HG02884 (cell line): ENCODE results near the gene BRICD5.

Experiments used
- ATAC-seq: cut with Tn5 transposase; IDR thresholded peaks from one replicate; pipeline ENCODE4 v1.9.1; 2021; ENCODE audit warnings: mild to moderate bottlenecking, moderate library complexity; ENCODE audit not compliant: unreplicated experiment

The BRICD5 gene

DNA sequence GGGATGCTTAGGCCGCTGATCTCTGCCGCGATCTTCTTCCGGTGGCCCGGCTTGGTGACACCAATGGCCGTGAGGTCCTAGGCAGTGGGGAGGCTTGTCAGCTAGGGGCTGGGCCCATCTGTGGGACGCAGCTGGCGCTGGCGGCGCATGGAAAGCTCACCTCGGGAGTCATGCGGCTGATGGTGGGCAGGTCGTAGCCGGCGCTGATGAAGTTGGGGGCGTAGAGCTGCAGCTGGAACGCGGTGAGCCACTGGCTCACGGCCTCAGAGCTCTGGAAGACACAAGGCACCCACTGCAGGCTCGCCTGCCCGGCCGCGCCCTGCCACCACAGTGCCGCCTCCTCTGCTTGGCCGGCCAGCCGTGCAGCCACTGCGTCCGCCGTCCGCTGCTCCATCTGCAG is 27.0 kb downstream of the BRICD5 start:
- no peak for ATAC-seq

DNA sequence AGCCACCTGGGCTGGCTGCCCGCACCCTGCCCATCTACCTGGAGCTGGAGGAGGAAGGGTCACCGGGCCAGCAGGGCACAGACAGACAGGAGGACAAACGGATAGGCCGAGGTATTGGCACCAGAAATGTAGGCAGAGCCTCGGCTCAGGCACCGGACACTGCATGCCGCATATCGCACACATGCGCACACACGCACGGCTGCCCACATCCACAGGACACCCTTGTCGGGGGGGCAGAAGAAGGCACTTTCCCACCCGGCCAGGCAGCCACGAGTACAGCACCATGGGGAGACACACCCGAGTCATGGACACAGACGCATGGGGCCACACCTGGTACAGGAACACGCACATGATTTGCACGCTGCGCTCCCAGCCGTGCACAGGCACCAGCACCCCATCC is 28.7 kb downstream of the BRICD5 start:
- no peak for ATAC-seq

DNA sequence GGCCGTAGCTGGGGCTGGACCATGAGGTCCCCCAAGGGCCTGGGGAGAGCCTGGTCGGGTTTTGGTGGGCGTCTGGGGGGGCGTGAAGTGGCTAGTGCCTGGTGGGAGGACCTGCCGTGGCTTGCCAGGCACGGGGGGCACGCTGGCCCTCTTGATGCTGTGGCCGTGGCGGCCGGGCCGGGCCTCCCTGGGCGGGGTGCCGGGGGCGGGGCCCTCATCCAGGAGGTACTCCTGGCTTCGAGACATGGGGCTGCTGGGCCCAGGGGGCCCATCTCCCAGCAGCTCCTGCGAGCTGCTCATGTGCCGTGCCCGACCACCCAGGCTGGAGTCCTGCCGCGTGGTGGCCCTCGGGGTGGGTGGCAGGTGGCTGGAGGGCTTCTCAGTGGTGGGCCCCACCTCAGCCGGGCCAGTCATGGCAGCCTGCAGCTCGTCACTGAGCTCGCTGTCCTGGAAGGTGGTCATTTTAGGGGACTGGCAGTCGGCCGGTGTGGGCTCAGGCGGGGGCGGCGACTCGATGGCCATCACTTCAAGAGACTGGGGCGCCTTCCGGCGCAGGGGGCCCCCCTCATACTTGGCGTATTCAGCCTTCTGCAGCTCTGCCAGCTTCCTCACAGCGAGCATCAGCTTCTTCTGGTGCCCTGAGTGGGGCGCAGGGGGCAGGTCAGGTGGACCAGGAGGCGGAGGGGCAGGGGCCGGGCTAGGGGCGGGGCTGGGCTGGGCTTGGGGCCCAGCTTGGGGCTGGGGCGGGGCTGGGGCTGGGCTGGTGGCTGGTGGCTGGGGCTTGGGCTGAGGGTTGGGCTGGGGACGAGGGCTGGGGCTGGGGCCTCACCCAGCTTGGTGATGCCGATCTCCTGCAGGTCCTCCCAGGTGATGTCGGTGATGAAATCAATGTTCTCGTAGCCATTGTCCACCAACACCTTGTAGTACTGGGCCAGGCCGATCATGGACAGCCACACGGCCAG is 29.4 kb downstream of the BRICD5 start:
- no peak for ATAC-seq

DNA sequence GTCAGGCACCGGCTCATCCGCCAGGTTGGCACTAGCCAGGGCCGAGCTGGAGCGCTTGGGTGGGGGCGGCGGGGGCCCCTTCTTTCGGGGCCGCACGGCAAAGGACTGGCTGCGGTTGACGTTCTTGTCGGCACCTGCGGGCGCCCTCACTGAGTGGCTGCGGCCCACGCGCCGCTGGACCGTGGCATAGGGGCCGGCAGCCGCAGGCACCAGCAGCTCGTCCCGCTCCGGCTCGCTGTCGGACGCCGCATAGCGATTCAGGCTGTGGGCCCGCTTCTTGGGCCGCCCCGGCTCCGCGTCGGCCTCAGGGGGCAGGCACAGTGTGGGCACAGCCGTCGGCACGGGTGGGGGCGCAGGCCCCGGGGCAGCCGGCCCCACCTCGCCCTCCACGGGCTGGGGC is 30.2 kb downstream of the BRICD5 start:
- ATAC-seq: no peak

DNA sequence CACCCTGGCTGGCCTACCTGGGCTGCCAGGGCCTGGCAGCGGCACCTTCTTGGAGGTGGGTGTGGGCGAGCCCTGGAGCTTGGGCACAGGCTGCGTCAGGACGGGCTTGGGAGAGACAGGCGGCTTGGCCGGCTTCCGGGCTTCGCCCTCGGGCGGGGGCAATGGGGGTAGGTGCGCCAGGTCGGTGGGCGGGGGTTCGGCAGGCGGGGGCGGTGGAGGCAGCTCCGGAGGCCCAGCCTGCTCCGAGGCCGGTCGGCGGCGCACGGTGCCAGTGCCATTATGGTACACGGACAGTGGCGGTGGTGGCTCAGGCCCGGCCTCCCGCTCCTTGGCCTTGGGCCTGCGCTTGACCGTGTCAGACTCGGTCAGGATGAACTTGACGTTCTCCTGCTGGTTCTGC is 31.1 kb downstream of the BRICD5 start:
- no peak for ATAC-seq

DNA sequence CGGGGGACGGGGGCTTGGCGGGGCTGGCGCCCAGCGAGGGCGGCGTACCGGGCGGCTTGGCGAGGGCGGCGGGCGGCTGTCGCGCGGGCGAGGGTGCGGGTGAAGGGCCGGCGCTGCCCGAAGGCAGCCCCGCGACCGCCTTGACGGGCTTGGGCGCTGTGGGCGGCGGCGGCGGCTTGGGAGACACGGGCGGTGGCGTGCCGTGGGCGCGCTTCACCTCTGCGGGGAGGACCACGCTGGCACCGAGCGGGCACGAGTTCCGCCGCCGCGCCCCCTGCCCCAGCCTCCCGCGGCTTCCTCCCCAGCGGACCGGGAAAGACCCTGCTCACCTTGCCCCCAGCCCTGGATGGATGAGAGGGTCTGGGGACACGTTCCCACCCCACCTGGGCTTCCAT is 31.6 kb downstream of the BRICD5 start:
- no peak for ATAC-seq

DNA sequence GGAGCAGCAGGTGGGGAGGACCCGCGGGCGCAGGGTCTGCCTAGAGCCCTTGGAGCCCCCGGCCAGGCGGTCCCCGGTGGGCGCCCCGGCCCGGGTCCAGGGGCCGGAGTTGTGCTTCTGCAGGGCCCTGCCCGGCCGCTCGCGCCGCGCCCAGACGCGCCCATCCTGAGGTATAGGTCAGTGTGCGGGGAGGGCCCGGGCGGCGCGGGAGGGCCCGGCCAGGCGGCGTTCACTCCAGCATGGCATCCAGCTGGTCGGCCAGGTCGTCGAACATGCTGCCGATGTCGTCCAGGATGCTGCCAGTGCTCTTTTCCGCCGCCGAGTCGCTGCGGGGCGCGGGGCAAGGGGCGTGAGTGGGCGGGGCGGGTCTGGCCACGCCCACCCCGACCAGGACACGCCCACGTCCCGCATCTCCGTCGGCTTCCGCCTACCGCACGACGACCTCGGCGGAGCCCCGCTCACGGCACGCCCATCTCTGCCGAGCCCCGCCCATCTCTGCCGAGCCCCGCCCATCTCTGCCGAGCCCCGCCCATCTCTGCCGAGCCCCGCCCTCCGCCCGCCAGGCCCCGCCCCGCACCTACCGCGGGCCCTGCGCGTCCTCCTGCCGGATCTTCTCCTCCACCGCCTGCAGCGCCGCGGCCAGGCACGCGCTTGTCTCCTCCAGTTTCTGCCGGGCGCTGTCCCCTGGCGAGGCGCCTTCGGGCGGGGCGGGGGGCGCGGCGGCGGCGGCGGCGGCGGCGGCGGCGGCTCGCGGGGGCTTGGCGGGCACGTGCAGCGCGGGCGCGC is 32.1 kb downstream of the BRICD5 start:
- ATAC-seq: no peak

DNA sequence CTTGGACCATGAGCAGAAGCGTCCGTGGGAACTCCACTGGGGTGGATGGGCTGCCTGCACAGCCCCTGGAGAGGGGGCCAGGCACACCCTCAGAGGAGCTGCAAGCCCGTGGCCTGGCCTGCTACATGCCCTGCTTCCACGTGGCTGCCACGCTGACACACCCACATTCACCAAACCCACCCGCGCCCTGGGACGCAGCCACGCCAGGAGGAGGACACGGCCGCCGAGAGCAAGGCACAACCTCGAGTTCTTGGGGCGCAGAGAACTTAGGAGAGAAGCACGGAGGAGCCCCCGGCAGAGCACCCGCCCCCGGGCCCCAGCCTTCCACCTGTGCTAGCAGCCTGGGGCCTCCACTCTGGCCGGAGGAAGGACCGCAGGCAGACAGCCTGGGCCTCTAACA is 33.1 kb downstream of the BRICD5 start:
- no peak for ATAC-seq

DNA sequence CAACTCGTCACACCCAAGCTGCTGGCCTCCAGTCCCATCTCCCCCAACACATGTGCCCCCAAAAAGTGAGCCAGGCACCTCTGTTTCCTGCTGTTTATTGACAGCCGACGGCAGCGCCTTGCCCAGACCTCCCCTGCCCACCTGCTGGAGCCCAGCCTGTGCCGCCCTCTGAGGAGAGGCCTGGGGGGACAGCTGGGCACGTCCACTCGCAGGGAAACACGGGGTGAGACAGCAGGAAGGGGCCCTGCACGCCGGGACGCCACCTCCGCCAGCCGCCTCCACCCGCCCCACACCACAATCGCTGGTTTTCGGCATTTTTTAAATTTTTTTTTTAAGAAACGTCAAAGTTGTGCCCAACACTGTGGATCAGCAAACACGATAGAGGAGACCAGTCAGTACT is 33.6 kb downstream of the BRICD5 start:
- ATAC-seq: no peak

DNA sequence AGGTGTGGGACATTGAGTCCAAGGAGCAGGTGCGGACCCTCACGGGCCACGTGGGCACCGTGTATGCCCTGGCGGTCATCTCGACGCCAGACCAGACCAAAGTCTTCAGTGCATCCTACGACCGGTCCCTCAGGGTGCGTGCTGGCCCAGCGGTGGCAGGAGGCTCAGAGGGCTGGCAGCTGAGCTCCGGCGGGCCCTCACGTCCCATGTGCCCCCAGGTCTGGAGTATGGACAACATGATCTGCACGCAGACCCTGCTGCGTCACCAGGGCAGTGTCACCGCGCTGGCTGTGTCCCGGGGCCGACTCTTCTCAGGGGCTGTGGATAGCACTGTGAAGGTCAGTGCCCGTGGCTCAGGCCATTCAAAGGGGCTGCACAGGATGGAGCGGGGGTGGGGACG is 34.6 kb downstream of the BRICD5 start:
- no peak for ATAC-seq

DNA sequence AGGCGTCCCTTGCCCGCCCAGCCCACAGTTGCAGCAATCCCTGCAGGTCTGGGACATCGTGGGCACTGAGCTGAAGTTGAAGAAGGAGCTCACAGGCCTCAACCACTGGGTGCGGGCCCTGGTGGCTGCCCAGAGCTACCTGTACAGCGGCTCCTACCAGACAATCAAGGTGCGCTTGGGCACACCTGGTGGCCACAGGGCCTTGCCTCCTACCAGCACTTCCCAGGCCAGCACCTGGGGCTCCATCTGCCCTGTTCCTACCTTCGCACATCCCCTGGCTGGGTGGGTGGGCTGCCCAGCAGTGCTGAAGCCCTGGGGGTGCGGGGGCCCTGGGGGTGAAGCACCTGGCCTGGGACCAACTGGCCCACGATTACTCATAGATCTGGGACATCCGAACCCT is 35.2 kb downstream of the BRICD5 start:
- ATAC-seq: no peak

DNA sequence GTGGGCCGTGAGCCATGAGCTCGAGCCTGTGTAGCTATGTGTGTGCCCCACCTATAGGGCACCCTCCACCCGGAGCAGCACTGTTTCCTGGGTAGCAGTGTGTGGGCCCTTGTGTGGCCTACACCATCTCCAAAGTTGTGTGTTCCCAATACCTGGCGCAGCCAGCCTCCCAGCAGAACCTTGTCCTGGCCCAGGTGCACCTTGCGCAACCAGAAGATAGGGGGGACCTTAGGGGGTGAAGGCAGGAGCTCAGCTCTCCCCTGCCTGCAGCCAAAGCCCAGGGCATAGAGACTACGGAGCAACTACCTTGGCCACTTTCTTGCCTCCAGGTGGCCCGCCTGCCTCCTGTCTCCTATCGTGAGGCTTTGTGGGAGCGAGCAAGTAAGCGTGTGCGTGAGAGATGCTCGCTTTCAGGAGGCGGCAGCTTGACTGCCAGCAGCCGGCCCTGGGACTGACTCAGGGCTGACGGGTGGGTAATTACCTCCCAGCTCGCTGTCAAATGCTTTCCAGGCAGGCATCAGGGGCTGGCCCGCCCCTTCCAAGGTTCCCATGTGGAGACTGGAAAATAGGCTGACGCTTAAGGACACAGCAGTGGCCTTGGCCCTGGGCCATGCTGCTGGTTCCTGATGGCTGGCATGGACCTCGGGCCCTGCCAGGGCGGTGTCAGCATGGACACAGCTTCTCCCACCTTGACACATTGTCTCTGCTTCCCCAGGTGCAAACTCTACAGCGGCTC is 36.1 kb downstream of the BRICD5 start:
- no peak for ATAC-seq

DNA sequence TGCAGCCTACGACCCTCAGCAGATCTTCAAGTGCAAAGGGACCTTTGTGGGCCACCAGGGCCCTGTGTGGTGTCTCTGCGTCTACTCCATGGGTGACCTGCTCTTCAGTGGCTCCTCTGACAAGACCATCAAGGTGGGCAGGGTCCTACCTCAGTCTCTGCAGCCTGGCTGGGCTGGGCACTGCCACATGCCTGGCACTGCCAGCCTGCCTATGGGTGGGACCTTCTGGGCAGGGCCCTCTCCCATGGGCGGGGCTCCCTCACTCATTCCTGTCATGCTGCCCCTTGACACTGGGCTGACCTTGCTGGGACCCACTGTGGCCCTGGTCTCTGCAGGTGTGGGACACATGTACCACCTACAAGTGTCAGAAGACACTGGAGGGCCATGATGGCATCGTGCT is 36.7 kb downstream of the BRICD5 start:
- no peak for ATAC-seq

DNA sequence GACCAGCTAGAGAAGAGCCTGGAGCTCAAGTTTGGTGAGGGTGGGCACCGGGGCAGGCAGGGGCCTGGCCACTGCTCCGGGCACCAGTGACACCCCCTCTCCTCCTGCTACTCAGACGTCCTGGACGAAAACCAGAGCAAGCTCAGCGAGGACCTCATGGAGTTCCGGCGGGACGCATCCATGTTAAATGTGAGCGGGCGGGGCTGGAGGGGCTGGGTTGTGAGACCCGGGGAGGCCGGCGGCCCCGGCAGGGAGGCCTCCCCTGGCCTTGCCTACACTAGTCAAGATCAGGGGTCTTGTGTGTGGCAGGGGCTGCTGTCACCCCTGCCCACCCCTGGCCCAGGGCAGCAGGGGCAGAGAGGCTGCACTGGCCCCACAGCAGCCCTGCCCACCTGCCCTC is 37.3 kb downstream of the BRICD5 start:
- ATAC-seq: no peak

DNA sequence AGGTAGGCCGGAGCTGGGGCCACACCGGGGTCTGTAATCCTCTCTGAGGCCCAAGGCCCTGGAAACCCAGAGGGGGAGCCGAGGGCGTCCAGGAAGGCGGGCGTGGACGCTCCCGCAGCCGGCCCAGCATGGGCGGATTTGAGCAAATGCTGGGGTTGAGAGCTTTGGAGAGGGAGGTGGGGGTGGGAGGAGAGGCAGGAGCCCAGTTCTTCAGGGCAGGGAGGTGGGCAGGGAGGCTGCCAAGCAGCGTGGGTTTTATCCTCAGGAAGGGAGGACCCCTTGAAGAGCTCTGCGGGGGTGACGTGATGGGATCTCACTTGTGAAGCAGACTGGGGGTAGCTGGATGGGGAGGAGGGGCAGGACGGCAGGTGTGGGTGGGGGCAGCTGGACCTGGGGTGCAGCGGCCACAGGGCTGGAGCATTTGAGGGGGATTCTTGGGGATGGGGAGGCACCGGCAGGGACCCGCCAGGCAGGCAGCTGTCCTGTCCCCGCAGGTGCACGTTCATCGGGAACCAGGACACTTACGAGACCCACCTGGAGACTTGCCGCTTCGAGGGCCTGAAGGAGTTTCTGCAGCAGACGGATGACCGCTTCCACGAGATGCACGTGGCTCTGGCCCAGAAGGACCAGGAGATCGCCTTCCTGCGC is 37.9 kb downstream of the BRICD5 start:
- ATAC-seq: no peak

DNA sequence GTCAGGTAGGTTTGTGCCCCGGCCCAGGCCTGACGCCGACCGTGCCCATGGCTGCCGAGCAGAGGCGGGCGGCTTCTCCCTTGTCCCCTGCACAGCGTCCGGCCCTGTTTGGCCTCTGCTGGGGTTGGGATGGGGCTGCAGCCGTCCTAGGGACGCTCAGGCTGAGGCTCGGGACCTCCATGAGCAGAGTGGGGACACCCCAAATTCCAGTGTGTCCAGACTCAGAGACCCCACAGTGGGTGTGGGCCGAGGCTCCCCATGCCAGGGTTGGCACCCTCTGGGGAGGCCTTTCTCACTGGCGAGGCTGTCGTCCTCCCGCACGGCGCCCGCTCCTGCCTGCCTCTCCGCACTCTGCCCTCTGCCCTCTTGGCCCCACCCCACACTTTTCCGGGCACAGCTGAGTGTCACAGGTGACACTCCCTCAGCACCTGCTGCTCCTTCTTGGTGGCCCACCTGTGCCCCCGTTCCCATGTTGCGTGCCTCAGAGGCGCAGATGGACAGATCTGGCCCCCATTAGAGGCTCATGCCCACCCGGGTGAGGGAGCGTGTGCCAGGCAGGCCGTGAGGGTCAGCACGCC is 39.0 kb downstream of the BRICD5 start:
- ATAC-seq: no peak

DNA sequence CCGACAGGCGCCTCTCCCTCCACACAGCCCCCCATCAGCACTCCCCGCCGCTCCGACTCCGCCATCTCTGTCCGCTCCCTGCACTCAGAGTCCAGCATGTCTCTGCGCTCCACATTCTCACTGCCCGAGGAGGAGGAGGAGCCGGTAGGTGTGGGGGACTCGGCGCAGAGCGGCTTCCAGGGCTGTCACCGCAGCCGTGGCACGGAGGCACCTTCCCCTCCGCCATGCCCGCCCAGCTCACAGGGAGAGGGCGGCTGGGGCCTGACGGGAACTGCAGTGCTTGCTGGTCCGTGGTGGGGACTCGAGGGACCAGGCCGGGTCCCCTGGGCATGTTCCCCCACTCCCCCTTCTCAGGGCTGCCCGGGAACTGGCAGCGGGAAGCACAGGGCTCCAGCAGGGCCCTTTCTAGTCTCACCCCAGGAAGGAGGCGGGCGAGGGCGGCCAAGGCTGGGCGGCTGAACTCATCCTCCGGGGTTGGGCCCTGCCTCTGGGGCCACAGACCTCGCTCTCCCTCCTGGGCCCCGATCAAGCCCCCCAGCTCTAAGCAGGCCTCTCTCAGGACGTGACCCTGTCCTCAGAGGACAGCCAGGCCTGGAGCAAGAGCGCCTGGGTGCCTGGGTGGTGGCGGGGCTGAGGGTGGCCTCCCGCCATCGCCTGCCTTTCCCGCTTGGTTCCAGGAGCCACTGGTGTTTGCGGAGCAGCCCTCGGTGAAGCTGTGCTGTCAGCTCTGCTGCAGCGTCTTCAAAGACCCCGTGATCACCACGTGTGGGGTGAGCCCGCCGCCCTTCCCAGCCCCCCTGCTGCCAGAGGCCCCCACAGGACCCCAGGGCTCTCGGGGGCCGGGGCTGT is 39.9 kb downstream of the BRICD5 start:
- ATAC-seq: no peak

DNA sequence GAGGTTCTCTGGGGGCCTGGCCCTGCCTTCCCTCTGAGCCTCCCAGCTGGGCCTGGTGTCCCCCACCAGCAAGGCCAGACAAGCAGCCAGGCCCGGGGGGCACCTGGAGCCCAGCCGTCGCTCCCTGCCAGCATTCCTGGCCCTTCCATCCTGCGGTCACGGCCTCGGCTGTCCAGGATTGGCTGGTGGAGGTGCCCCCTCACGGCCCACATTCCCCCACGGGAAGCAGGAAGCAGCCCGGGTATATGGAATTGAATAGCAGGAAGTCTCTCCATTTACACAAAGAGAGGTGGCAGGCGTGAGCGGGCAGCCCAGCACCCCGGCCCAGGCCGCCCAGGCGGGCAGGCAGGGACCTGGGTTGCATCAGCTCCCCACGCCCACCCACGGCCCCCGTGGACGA is 40.6 kb downstream of the BRICD5 start:
- no peak for ATAC-seq

DNA sequence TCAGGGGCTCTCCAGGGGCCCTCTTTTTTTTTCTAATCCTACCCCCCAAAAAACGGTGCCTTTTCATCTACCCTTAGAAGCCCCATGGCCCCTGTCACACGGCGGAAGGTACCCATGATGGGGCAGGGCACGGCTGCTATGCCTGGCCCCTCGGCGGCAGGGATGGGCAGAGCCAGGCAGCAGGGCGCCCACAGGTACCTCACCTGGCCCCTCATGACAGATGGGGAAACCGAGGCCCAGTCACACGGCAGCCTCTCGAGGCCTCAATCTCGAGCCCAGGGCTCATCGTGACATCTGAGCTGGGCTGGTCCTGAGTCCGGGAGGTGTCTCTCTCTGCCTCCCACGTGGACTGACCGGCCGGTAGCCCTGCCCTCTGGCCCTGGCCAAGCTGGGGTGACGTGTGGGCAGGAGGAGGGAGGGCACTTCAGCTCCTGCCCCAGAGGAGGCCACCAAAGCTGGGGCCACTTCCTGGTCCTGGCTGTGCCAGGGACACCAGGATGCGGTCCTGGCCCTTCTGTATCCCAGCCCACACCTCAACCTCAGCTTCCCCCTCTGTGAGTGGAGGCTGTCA is 43.5 kb downstream of the BRICD5 start:
- ATAC-seq: no peak
